Parathyroid adenoma (tissue), 2 donors: ENCODE results near the gene TIPIN.
"Not testable (repeated sequence)": the region's sequence is repeated elsewhere in the genome, so short reads cannot be mapped to it uniquely, and the experiment has no call there.

Experiments
- H2AFZ ChIP-seq: fragments of 300-600 bp; sonication (generic); one replicate; pipeline ENCODE4 v1.7.0; 2017; ENCODE audit warnings: antibody characterized with exemption, mild to moderate bottlenecking
- H3K27ac ChIP-seq: fragments of 300-600 bp; sonication (generic); one replicate; pipeline ENCODE4 v1.7.0; 2017
- H3K27me3 ChIP-seq: fragments of 300-600 bp; sonication (generic); one replicate; pipeline ENCODE4 v1.7.0; 2017; ENCODE audit warnings: low read length; ENCODE audit not compliant: control insufficient read depth, insufficient read depth
- H3K36me3 ChIP-seq: fragments of 300-600 bp; sonication (generic); one replicate; pipeline ENCODE4 v1.7.0; 2017; ENCODE audit warnings: low read length; ENCODE audit not compliant: control insufficient read depth, insufficient read depth
- H3K4me1 ChIP-seq: fragments of 300-600 bp; sonication (generic); one replicate; pipeline ENCODE4 v1.7.0; 2017; ENCODE audit warnings: control low read depth
- H3K4me2 ChIP-seq: fragments of 300-600 bp; sonication (generic); one replicate; pipeline ENCODE4 v1.7.0; 2017; ENCODE audit warnings: low read length
- H3K4me3 ChIP-seq: fragments of 300-600 bp; sonication (generic); one replicate; pipeline ENCODE4 v1.7.0; 2017; ENCODE audit warnings: low read depth, low read length
- H3K79me2 ChIP-seq: fragments of 300-600 bp; sonication (generic); one replicate; pipeline ENCODE4 v1.7.0; 2017; ENCODE audit warnings: control low read depth
- H3K9ac ChIP-seq: fragments of 300-600 bp; sonication (generic); one replicate; pipeline ENCODE4 v1.7.0; 2017; ENCODE audit warnings: mild to moderate bottlenecking
- H3K9me3 ChIP-seq: fragments of 300-600 bp; sonication (generic); one replicate; pipeline ENCODE4 v1.7.0; 2017; ENCODE audit warnings: low read length; ENCODE audit not compliant: control insufficient read depth
- TF ChIP-seq, protein P1 (sequence below): fragments of 300-600 bp; sonication (generic); IDR thresholded peaks from one replicate; pipeline ENCODE4 v1.7.0; 2017; ENCODE audit warnings: antibody characterized with exemption, mild to moderate bottlenecking
- donor health status: primary hyperparathyroidism.

Gene TIPIN

DNA sequence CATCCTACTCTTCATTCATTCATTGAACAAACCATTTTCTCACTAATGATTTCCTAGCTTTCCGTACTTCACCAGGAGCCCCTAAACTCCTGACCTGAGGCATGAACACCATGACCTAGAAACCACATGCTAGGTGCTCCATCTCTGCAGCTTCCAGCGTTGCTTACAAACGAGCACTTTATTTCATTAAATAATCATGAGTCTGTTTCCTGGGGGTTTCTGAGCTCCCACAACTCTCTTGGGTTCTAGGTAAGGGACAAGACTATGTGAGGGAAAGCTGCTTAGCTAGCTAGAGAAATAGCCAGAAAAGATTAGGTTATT, 31.5 kb upstream of the TIPIN start:
- Histone ChIP-seq H3K27ac (no peak overlapping the region), H3K36me3 (no peaks in the 10 kb centered on the region), H3K4me3 (peak overlapping the region; percentile 64), H3K4me2 (peak overlapping the region; percentile 87), H2AFZ (no peak overlapping the region), H3K9ac (no peak overlapping the region), H3K4me1 (no peaks in the 10 kb centered on the region), H3K9me3 (no peaks in the 10 kb centered on the region), H3K27me3 (no peaks in the 10 kb centered on the region), H3K79me2 (peaks cover 4% of the 10 kb centered on the region)
- TF ChIP-seq, protein P1, sequence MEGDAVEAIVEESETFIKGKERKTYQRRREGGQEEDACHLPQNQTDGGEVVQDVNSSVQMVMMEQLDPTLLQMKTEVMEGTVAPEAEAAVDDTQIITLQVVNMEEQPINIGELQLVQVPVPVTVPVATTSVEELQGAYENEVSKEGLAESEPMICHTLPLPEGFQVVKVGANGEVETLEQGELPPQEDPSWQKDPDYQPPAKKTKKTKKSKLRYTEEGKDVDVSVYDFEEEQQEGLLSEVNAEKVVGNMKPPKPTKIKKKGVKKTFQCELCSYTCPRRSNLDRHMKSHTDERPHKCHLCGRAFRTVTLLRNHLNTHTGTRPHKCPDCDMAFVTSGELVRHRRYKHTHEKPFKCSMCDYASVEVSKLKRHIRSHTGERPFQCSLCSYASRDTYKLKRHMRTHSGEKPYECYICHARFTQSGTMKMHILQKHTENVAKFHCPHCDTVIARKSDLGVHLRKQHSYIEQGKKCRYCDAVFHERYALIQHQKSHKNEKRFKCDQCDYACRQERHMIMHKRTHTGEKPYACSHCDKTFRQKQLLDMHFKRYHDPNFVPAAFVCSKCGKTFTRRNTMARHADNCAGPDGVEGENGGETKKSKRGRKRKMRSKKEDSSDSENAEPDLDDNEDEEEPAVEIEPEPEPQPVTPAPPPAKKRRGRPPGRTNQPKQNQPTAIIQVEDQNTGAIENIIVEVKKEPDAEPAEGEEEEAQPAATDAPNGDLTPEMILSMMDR = no peak

DNA sequence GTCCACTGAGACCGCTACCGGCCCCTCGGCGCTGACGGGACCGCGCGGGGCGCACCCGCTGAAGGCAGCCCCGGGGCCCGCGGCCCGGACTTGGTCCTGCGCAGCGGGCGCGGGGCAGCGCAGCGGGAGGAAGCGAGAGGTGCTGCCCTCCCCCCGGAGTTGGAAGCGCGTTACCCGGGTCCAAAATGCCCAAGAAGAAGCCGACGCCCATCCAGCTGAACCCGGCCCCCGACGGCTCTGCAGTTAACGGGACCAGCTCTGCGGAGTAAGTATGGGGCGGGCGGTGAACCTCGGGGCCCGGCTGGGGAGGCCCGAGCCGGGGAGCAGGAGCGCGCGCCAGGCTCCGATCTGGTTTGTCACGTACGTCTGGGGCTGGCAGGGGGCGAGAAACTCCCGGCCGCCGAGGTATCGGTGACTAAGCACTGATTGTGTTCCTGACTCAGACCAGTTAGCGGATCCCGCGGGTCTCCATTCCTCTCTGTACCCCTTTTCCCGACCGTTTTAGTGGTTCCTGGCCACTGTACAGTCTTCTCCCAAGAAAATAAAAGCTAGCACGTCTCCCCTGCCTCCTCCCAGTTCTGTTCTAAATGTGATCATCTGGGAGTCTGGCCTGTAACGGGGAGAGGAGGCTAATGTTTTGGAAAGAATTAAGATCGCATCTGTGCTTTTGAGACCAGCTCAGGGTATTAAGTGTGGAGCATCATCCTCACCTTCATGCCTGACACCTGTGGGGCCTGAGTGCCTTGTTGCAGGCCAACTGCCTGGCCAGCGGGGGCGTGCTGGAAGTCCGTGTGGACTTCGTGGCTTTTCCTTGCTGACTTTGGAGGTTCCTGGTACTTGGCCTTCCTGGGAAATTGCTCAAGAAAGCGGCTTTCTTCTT, 30.9 kb upstream of the TIPIN start:
- H3K36me3 ChIP-seq = no peaks in the 10 kb centered on the region
- H3K4me1 ChIP-seq = no peaks in the 10 kb centered on the region
- H3K79me2 ChIP-seq = peaks cover 4% of the 10 kb centered on the region

DNA sequence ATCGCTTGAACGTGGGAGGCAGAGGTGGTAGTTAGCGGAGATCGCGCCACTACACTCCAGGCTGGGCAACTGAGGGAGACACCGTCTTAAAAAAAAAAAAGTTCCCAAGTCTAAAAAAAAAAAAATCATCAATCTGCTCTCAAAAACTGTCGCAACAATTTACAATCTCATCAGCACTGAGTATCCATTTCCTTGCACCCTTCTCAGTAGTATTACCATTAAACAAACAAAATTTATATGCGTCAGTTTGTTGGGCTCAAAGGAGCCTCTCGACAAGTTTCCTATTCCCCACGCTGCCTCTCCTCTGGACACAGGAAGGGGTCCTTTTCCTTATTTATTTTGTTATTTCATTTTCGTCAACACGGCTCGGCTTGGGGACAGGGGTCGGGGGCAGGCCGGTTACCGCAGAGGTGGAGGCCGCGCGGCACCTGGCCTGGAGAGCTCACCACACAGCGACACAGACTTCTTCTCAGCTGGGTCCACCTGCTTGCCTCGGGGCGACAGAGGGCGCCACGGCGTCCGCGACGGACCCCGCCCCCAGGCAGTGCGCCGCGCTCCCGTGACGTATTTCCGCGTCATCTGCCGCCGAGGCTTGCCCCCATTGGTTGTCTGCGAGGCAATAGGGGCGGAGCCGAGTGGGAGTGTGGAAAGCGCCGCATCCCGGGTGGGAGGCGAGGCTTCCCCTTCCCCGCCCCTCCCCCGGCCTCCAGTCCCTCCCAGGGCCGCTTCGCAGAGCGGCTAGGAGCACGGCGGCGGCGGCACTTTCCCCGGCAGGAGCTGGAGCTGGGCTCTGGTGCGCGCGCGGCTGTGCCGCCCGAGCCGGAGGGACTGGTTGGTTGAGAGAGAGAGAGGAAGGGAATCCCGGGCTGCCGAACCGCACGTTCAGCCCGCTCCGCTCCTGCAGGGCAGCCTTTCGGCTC, 30.0 kb upstream of the TIPIN start, which contains the start of gene MAP2K1:
MAP2K1 (plus strand) TSS at position 709 of the 920 bp plus-strand sequence. CDS start 436 bp downstream, outside the sequence.
- peak within 1 kb of the TSS; percentile 87 for H3K4me2 ChIP-seq
- no peaks in the 10 kb centered on the region for H3K9me3 ChIP-seq
- H3K79me2 ChIP-seq = peaks cover 4% of the 10 kb centered on the region
- TF ChIP-seq, protein P1 = peak; percentile 80
- H3K4me1 ChIP-seq = no peaks in the 10 kb centered on the region
- H2AFZ ChIP-seq = peak within 1 kb of the TSS; percentile 97
- H3K27me3 ChIP-seq = no peaks in the 10 kb centered on the region
- H3K27ac ChIP-seq = peak within 1 kb of the TSS; percentile 78
- no peaks in the 10 kb centered on the region for H3K36me3 ChIP-seq
- H3K4me3 ChIP-seq = peak within 1 kb of the TSS; percentile 81
- no peak within 1 kb of the TSS for H3K9ac ChIP-seq

More for the DNA sequence above, 30.9 kb upstream of the TIPIN start:
- TF ChIP-seq, protein P1 = peak; percentile 24
- H3K9me3 ChIP-seq = no peaks in the 10 kb centered on the region
- H2AFZ ChIP-seq = peak overlapping the region; percentile 75
- peak overlapping the region; percentile 87 for H3K4me2 ChIP-seq
- H3K27me3 ChIP-seq = no peaks in the 10 kb centered on the region
- H3K9ac ChIP-seq = no peak overlapping the region
- H3K27ac ChIP-seq = no peak overlapping the region
- peak overlapping the region; percentile 64 for H3K4me3 ChIP-seq

DNA sequence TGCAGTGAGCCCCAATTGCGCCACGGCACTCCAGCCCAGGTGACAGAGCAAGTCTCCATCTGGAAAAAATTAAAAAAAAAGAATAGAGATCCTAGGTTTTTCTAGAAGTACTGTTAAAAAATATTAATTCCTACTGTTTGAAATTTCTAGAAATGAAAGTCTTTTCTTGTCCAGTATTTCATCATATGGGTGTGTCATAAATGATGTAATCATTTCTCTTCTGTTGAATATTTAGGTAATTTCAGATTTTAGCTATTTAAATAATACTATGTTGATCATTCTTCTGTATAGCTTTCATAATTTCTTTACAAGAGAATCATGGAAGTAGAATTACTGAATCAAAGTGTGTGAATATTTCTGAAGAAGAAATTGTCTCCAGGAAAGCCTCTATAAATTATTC, 24.9 kb upstream of the TIPIN start:
- not testable (repeated sequence) for H3K9me3 ChIP-seq, H3K27me3 ChIP-seq, H2AFZ ChIP-seq, H3K79me2 ChIP-seq, H3K9ac ChIP-seq, H3K4me2 ChIP-seq, H3K36me3 ChIP-seq, H3K4me1 ChIP-seq, H3K27ac ChIP-seq, H3K4me3 ChIP-seq

DNA sequence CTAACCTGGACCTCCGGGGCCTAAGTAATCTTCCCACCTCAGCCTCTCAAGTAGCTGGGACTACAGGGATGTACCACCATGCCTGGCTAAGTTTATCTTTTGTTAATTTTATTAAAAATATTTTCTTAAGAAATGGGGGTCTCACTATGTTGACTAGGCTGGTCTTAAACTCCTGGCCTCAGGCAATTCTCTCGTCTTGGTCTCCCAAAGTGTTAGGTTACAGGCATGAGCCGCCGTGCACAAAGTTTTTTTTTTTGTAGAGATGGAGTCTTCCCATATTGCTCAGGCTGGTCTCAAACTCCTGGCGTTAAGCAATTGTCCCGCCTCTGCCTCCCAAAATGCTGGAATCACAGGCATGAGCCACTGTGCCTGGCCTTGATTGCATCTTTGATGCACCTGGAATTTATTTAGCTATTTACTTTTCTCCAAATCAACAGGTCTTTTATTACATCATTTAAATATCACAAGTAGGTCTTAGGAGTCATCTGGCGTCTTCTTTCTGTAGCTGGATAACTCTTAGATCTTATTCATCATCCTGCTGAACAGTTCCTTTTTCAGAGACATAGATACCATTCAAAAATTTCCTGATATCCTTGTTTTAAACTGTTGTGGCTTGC, 22.4 kb upstream of the TIPIN start:
- no peaks in the 10 kb centered on the region for H3K4me1 ChIP-seq
- no peak overlapping the region for H3K9ac ChIP-seq
- no peaks in the 10 kb centered on the region for H3K27me3 ChIP-seq
- no peak overlapping the region for H3K4me2 ChIP-seq
- no peaks in the 10 kb centered on the region for H3K36me3 ChIP-seq
- H2AFZ ChIP-seq = no peak overlapping the region
- H3K79me2 ChIP-seq = no peaks in the 10 kb centered on the region
- TF ChIP-seq, protein P1 = no peak
- H3K9me3 ChIP-seq = no peaks in the 10 kb centered on the region
- no peak overlapping the region for H3K4me3 ChIP-seq
- H3K27ac ChIP-seq = no peak overlapping the region
